Hepatocyte (in vitro differentiated cells): ENCODE measurements around the gene TBC1D5. TPM values are rescaled to one million over a fixed set of nuclear protein-coding genes. Genes with fewer than 3 reads are reported as not detected.

Experiments
- DNase-seq: peaks from one replicate; pipeline ENCODE4 v3.0.0-alpha.2; 2016; ENCODE audit warnings: low spot score
- H2AFZ ChIP-seq: fragments of 200-600 bp; sonication (generic); 2 replicates; pipeline ENCODE4 v1.6.0; 2016; ENCODE audit warnings: antibody characterized with exemption, mild to moderate bottlenecking
- H3K27ac ChIP-seq: fragments of 200-600 bp; sonication (generic); 2 replicates; pipeline ENCODE4 v1.5.1; 2016; ENCODE audit warnings: mild to moderate bottlenecking
- H3K27me3 ChIP-seq: fragments of 200-600 bp; sonication (generic); 2 replicates; pipeline ENCODE4 v1.6.1; 2016
- H3K36me3 ChIP-seq: fragments of 200-600 bp; sonication (generic); replicated peaks from 2 replicates; pipeline ENCODE4 v1.5.1; 2016; ENCODE audit warnings: low read depth; ENCODE audit not compliant: insufficient read depth
- H3K4me1 ChIP-seq: fragments of 200-600 bp; sonication (generic); 2 replicates; pipeline ENCODE4 v1.5.1; 2016; ENCODE audit warnings: mild to moderate bottlenecking, moderate library complexity; ENCODE audit not compliant: insufficient read depth
- H3K4me2 ChIP-seq: fragments of 200-600 bp; sonication (generic); 2 replicates; pipeline ENCODE4 v1.6.0; 2016
- H3K4me3 ChIP-seq: fragments of 200-600 bp; sonication (generic); 2 replicates; pipeline ENCODE4 v1.5.1; 2016; ENCODE audit warnings: mild to moderate bottlenecking
- H3K79me2 ChIP-seq: fragments of 200-600 bp; sonication (generic); 2 replicates; pipeline ENCODE4 v1.6.0; 2017; ENCODE audit warnings: mild to moderate bottlenecking
- H3K9me2 ChIP-seq: fragments of 200-600 bp; sonication (generic); replicated peaks from 2 replicates; pipeline ENCODE4 v1.6.0; 2017; ENCODE audit warnings: mild to moderate bottlenecking; ENCODE audit not compliant: insufficient read depth
- H3K9me3 ChIP-seq: fragments of 200-600 bp; sonication (generic); 2 replicates; pipeline ENCODE4 v1.5.1; 2016; ENCODE audit warnings: low read depth, mild to moderate bottlenecking
- H4K20me1 ChIP-seq: fragments of 200-600 bp; sonication (generic); 2 replicates; pipeline ENCODE4 v1.6.0; 2016; ENCODE audit warnings: mild to moderate bottlenecking; ENCODE audit not compliant: insufficient read depth, poor library complexity, severe bottlenecking
- EZH2 ChIP-seq: fragments of 200-600 bp; sonication (generic); IDR thresholded peaks from 2 replicates; pipeline ENCODE4 v1.6.1; 2016; ENCODE audit warnings: antibody characterized with exemption, mild to moderate bottlenecking, borderline replicate concordance
- EZH2phosphoT487 ChIP-seq: fragments of 200-600 bp; sonication (generic); IDR thresholded peaks from one replicate; pipeline ENCODE4 v1.6.1; 2018; ENCODE audit warnings: antibody characterized with exemption, mild to moderate bottlenecking, low read depth, moderate library complexity; ENCODE audit not compliant: unreplicated experiment, severe bottlenecking
- WGBS: methylation state at CpG from one replicate; pipeline ENCODE4 v1.1.6; 2016; ENCODE audit warnings: low lambda C conversion rate; ENCODE audit errors: missing lambda C conversion rate; 5-methylcytosine and 5-hydroxymethylcytosine counted together
- polyA plus RNA-seq: library from polyadenylated mRNA; unstranded; fragments of >200 nt; fragmentation: Nextera tagmentation; extraction: Ambion mirVana; gene quantifications from 2 replicates; pipeline ENCODE4 v1.2.1, GENCODE V29; 2016
- total RNA-seq: library from RNA; depleted of rRNA; stranded (reverse); fragments of >200 nt; gene quantifications from 2 replicates; pipeline ENCODE4 v1.2.3, GENCODE V29; 2014
- TF ChIP-seq, protein P1 (sequence below): fragments of 200-600 bp; sonication (generic); IDR thresholded peaks from 2 replicates; pipeline ENCODE4 v1.5.1; 2016; ENCODE audit warnings: antibody characterized with exemption, mild to moderate bottlenecking; ENCODE audit not compliant: poor library complexity

TBC1D5 gene
- total and polyA plus RNA-seq, 2 experiments from 2014 or later, result 17.0 to 64.2 TPM

DNA sequence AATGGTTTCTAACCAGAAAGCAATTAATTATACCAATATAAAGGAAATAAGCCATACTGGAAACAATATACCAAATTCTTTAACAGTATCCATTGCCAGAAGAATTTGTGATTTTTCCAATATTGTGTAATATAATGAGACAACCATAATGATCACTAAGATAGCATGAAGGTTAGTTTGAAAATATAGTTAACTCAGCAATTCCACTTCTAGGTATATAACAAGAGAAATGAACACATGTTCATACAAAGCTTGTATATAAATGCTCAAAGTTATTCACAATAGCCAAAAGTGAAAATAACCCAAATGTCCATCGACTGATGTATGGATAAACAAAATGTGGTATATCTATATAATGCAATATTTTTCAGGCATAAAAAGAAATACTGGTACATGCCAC is 369.1 kb downstream of the TBC1D5 start:
- Histone ChIP-seq H3K9me3 (no peaks in the 10 kb centered on the region), H3K79me2 (no peaks in the 10 kb centered on the region), H3K27ac (no peak overlapping the region), H4K20me1 (no peaks in the 10 kb centered on the region), H3K4me3 (no peak overlapping the region), H3K4me2 (no peak overlapping the region), H2AFZ (no peak overlapping the region), H3K27me3 (no peaks in the 10 kb centered on the region), H3K36me3 (no peaks in the 10 kb centered on the region), H3K4me1 (no peaks in the 10 kb centered on the region), H3K9me2 (no peaks in the 10 kb centered on the region)
- WGBS, result 100% methylated on average over 1 of the region's 1 CpG
- DNase-seq, result no peak
- TF ChIP-seq EZH2, result no peak
- no peak for TF ChIP-seq EZH2phosphoT487
- TF ChIP-seq, protein P1, sequence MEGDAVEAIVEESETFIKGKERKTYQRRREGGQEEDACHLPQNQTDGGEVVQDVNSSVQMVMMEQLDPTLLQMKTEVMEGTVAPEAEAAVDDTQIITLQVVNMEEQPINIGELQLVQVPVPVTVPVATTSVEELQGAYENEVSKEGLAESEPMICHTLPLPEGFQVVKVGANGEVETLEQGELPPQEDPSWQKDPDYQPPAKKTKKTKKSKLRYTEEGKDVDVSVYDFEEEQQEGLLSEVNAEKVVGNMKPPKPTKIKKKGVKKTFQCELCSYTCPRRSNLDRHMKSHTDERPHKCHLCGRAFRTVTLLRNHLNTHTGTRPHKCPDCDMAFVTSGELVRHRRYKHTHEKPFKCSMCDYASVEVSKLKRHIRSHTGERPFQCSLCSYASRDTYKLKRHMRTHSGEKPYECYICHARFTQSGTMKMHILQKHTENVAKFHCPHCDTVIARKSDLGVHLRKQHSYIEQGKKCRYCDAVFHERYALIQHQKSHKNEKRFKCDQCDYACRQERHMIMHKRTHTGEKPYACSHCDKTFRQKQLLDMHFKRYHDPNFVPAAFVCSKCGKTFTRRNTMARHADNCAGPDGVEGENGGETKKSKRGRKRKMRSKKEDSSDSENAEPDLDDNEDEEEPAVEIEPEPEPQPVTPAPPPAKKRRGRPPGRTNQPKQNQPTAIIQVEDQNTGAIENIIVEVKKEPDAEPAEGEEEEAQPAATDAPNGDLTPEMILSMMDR, result no peak

DNA sequence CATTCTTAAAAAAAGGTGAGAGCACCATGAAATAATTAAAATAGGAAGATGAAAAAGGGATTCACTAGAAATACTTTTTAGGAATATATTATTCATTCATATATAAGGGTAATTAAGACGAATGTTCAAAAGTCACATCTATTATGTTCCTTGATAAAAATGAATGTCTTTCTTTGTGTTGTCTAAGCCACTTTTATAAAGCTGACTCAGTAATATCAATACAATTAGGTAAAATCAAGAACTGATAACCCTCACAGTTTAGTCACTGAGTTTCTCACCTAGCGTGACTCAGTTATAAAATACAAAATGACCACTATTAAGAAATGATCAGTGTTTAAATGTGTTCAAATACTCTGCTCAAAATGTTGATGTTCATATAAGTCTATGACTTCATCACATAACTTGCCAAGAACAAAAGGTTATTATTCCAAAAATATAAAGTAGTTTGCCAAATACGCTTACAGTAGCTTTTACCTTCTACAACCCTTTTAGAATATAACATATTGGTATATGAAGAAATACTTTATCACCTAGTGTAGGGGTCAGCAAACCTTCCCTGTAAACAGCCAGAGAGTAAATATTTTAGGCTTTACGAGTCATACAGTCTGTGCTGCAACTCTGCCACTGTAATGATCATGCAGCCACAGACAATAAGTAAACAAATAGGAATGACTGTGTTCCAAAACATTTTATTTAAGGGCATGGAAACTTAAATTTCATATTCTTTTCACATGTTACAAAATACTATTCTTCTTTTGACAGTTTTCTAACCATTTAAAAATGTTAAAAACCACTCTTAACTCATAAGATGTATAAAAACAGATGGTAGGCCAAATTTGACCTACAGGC is 369.8 kb downstream of the TBC1D5 start:
- WGBS, result 90% methylated on average over 4 of the region's 4 CpGs
- H3K27ac ChIP-seq, result no peak overlapping the region
- no peak overlapping the region for H3K4me3 ChIP-seq
- TF ChIP-seq EZH2phosphoT487 (no peak), EZH2 (no peak)
- TF ChIP-seq, protein P1, result no peak
- no peaks in the 10 kb centered on the region for H3K9me2 ChIP-seq
- H3K4me2 ChIP-seq, result no peak overlapping the region
- no peaks in the 10 kb centered on the region for H3K27me3 ChIP-seq
- DNase-seq, result no peak
- H4K20me1 ChIP-seq, result no peaks in the 10 kb centered on the region
- H3K36me3 ChIP-seq, result no peaks in the 10 kb centered on the region
- no peaks in the 10 kb centered on the region for H3K79me2 ChIP-seq
- no peaks in the 10 kb centered on the region for H3K9me3 ChIP-seq
- no peaks in the 10 kb centered on the region for H3K4me1 ChIP-seq
- H2AFZ ChIP-seq, result no peak overlapping the region

DNA sequence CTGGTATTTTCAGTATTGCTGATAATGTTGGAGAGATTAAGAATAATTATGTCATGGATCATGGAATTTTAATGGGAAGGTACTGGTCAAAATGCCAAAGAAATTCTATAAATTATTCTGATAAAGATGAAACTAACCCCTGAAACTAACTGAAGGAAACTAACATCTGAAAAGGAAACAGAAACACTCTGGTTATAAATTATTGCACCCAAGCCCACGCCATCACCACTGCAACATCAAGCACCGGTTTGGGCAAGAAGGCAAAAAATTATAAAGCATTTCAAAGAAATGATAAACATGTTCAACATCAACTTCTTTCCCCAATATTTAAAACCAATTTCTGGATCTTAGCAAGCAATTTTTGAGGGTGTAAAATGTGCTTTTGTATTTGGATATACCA is 372.5 kb downstream of the TBC1D5 start:
- WGBS, result 96% methylated on average over 2 of the region's 2 CpGs
- Histone ChIP-seq H3K9me3 (no peaks in the 10 kb centered on the region), H3K36me3 (no peaks in the 10 kb centered on the region), H3K4me2 (no peak overlapping the region), H3K9me2 (no peaks in the 10 kb centered on the region), H3K4me3 (no peak overlapping the region), H3K4me1 (no peaks in the 10 kb centered on the region), H2AFZ (no peak overlapping the region), H3K79me2 (no peaks in the 10 kb centered on the region), H4K20me1 (no peaks in the 10 kb centered on the region), H3K27ac (no peak overlapping the region), H3K27me3 (no peaks in the 10 kb centered on the region)
- TF ChIP-seq EZH2phosphoT487 (no peak), EZH2 (no peak)
- TF ChIP-seq, protein P1, result no peak
- no peak for DNase-seq
